ENCODE measurements around the gene MGMT. TPM values are rescaled to one million over a fixed set of nuclear protein-coding genes. Genes with fewer than 3 reads are reported as not detected.

MGMT gene
- polyA plus RNA-seq, 1 donor from 2014 or later, result 0.94 TPM

- no peaks in the 10 kb centered on the region for H3K36me3 ChIP-seq (ENCODE audit: insufficient read depth, low read length)
- no peak overlapping the region for H3K27ac ChIP-seq (ENCODE audit: low read length)
- H4K20me1 ChIP-seq (ENCODE audit: insufficient read depth), result no peaks in the 10 kb centered on the region
- no peak overlapping the region for H3K4me2 ChIP-seq (ENCODE audit: low read length)
- H3K9me3 ChIP-seq (ENCODE audit: low read length), result no peaks in the 10 kb centered on the region
- H3K79me2 ChIP-seq (replicated peaks; ENCODE audit: insufficient read depth, low read length), result no peaks in the 10 kb centered on the region
- H3K4me3 ChIP-seq (ENCODE audit: low read length), result no peak overlapping the region
- H3K27me3 ChIP-seq (ENCODE audit: insufficient read depth, low read depth, low read length), result no peaks in the 10 kb centered on the region
- H3K9ac ChIP-seq (ENCODE audit: low read length), result no peak overlapping the region
- H3F3A ChIP-seq (ENCODE audit: insufficient read depth, low read length, poor library complexity, severe bottlenecking), result no peaks in the 10 kb centered on the region
- no peak overlapping the region for H2AFZ ChIP-seq (ENCODE audit: low read depth, low read length)
- H3K9me2 ChIP-seq (ENCODE audit: insufficient read depth, low read length), result no peaks in the 10 kb centered on the region
- TF ChIP-seq SMC3 (conservative IDR thresholded peaks at IDR 0.05; ENCODE audit: poor library complexity) (no peak), RAD21 (conservative IDR thresholded peaks at IDR 0.05) (no peak), TAF1 (IDR thresholded peaks at IDR 0.05; ENCODE audit: low read depth) (no peak), REST (IDR thresholded peaks at IDR 0.05; ENCODE audit: borderline replicate concordance) (no peak), EP300 (conservative IDR thresholded peaks at IDR 0.05; ENCODE audit: poor library complexity, severe bottlenecking) (no peak), POLR2AphosphoS5 (IDR thresholded peaks at IDR 0.05) (no peak)
These were observed 259.0 kb downstream of the MGMT start for GRCh38 chr10:129725890-129726631.

DNA sequence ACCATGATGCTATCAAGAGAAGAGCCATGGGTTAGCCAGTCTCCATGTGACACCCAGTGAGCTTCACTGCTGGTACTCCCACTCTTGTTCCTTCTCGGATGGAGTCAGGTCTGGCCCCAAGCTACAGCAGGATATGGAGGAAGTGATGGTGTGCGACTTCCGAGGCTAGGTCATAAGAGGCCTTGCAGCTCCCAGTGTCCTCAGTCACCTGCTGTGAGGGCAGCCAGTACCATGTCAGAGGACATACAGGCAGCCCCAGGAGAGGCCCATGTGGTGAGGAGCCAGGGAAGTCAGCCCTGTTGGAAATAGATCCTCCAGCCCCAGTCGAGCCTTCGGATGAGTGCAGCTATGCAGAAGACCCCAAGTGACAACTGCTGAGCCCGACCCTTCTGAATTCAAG, 260.0 kb downstream of the MGMT start:
- H2AFZ ChIP-seq (ENCODE audit: low read depth, low read length), result no peak overlapping the region
- H3K27me3 ChIP-seq (ENCODE audit: insufficient read depth, low read depth, low read length), result no peaks in the 10 kb centered on the region
- H4K20me1 ChIP-seq (ENCODE audit: insufficient read depth), result no peaks in the 10 kb centered on the region
- TF ChIP-seq REST (IDR thresholded peaks at IDR 0.05; ENCODE audit: borderline replicate concordance) (no peak), SMC3 (conservative IDR thresholded peaks at IDR 0.05; ENCODE audit: poor library complexity) (no peak), RAD21 (conservative IDR thresholded peaks at IDR 0.05) (no peak), EP300 (conservative IDR thresholded peaks at IDR 0.05; ENCODE audit: poor library complexity, severe bottlenecking) (no peak), POLR2AphosphoS5 (IDR thresholded peaks at IDR 0.05) (no peak), EZH2 (IDR thresholded peaks at IDR 0.05; ENCODE audit: borderline replicate concordance, insufficient read depth, low read length, poor library complexity, severe bottlenecking) (no peak), TAF1 (IDR thresholded peaks at IDR 0.05; ENCODE audit: low read depth) (no peak), CTCF (IDR thresholded peaks at IDR 0.05; ENCODE audit: poor library complexity, severe bottlenecking) (no peak), MXI1 (conservative IDR thresholded peaks at IDR 0.05; ENCODE audit: poor library complexity, severe bottlenecking) (no peak)
- H3K4me2 ChIP-seq (ENCODE audit: low read length), result no peak overlapping the region
- no peaks in the 10 kb centered on the region for H3K79me2 ChIP-seq (replicated peaks; ENCODE audit: insufficient read depth, low read length)
- no peaks in the 10 kb centered on the region for H3K9me2 ChIP-seq (ENCODE audit: insufficient read depth, low read length)
- H3K9ac ChIP-seq (ENCODE audit: low read length), result no peak overlapping the region
- no peaks in the 10 kb centered on the region for H3K9me3 ChIP-seq (ENCODE audit: low read length)
- no peaks in the 10 kb centered on the region for H3F3A ChIP-seq (ENCODE audit: insufficient read depth, low read length, poor library complexity, severe bottlenecking)
- no peaks in the 10 kb centered on the region for H3K36me3 ChIP-seq (ENCODE audit: insufficient read depth, low read length)
- H3K4me3 ChIP-seq (ENCODE audit: low read length), result no peak overlapping the region
- H3K27ac ChIP-seq (ENCODE audit: low read length), result no peak overlapping the region

All from neural cell (in vitro differentiated cells).